Hepatocyte (in vitro differentiated cells): ENCODE data around the gene C9orf40.

ENCODE experiments used
- EZH2phosphoT487 ChIP-seq: fragments of 200-600 bp; sonication (generic); IDR thresholded peaks from one replicate; pipeline ENCODE4 v1.6.1; 2018; ENCODE audit warnings: antibody characterized with exemption, mild to moderate bottlenecking, low read depth, moderate library complexity; ENCODE audit not compliant: unreplicated experiment, severe bottlenecking
- TF ChIP-seq, protein P1 (sequence below): fragments of 200-600 bp; sonication (generic); IDR thresholded peaks from 2 replicates; pipeline ENCODE4 v1.5.1; 2016; ENCODE audit warnings: antibody characterized with exemption, mild to moderate bottlenecking; ENCODE audit not compliant: poor library complexity

DNA sequence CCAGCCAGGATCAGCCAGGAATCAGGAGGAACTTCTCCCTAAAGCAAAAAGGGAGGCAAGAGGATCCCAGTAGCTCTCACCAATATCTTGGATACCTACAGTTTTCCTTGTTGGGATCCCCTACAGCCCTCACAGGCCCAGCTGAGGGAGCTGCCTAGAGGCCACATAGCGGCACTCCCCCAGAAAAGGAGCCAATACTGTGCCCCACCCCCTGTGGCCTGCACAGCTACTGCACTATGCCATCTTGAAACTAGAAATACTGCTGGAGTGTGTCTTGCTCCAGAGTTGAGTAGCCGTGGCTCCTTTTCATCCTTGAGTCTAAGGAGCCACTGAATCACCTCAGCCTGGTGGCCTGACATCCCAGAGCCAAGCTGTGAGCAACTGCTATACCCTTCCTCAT lies 42.7 kb downstream of the C9orf40 start:
- TF ChIP-seq, protein P1, sequence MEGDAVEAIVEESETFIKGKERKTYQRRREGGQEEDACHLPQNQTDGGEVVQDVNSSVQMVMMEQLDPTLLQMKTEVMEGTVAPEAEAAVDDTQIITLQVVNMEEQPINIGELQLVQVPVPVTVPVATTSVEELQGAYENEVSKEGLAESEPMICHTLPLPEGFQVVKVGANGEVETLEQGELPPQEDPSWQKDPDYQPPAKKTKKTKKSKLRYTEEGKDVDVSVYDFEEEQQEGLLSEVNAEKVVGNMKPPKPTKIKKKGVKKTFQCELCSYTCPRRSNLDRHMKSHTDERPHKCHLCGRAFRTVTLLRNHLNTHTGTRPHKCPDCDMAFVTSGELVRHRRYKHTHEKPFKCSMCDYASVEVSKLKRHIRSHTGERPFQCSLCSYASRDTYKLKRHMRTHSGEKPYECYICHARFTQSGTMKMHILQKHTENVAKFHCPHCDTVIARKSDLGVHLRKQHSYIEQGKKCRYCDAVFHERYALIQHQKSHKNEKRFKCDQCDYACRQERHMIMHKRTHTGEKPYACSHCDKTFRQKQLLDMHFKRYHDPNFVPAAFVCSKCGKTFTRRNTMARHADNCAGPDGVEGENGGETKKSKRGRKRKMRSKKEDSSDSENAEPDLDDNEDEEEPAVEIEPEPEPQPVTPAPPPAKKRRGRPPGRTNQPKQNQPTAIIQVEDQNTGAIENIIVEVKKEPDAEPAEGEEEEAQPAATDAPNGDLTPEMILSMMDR, result no peak
- TF ChIP-seq EZH2phosphoT487, result no peak
